Lung (tissue), 12 donors: ENCODE results near the gene ZFAND3. TPM values are rescaled to one million over a fixed set of nuclear protein-coding genes. Genes with fewer than 3 reads are reported as not detected.

ENCODE experiments used
- ATAC-seq: fragments of 200-7000 bp; cut with Tn5 transposase; one replicate; pipeline ENCODE4 v1.9.1; 2020; ENCODE audit warnings: moderate number of reproducible peaks; ENCODE audit not compliant: insufficient read depth, low FRiP score
- DNase-seq, 3 donors: peaks; one replicate each; pipeline ENCODE4 v3.0.0-alpha.2; 2013 to 2017
- H3K27ac ChIP-seq, 2 donors: one replicate each; pipeline ENCODE4 v1.5.1; 2013; ENCODE audit warnings: mild to moderate bottlenecking in 2 of 2, moderate library complexity in 2 of 2, control low read depth in 1 of 2, inconsistent platforms in 1 of 2, low read depth in 1 of 2, low read length in 1 of 2
- H3K27me3 ChIP-seq, 3 donors: one replicate each; pipeline ENCODE4 v1.5.1; 2013; ENCODE audit warnings: low read length in 2 of 3; ENCODE audit not compliant: control insufficient read depth in 3 of 3, insufficient read depth in 3 of 3
- H3K36me3 ChIP-seq, 4 donors: one replicate each; pipeline ENCODE4 v1.5.1; 2013; ENCODE audit warnings: low read length in 4 of 4, mild to moderate bottlenecking in 1 of 4, moderate library complexity in 1 of 4; ENCODE audit not compliant: control insufficient read depth in 4 of 4, insufficient read depth in 4 of 4
- H3K4me1 ChIP-seq, 5 donors: one replicate each; pipeline ENCODE4 v1.5.1; 2013; ENCODE audit warnings: low read length in 5 of 5, mild to moderate bottlenecking in 2 of 5, moderate library complexity in 1 of 5; ENCODE audit not compliant: control insufficient read depth in 5 of 5, insufficient read depth in 5 of 5
- H3K4me3 ChIP-seq: one replicate; pipeline ENCODE4 v1.5.1; 2013; ENCODE audit warnings: mild to moderate bottlenecking, control low read depth, moderate library complexity
- H3K9ac ChIP-seq, 2 donors: one replicate each; pipeline ENCODE4 v1.5.1; 2013; ENCODE audit warnings: low read length in 2 of 2, control low read depth in 1 of 2; ENCODE audit not compliant: insufficient read depth in 1 of 2
- H3K9me3 ChIP-seq, 4 donors: one replicate each; pipeline ENCODE4 v1.5.1; 2013; ENCODE audit warnings: low read length in 3 of 4, mild to moderate bottlenecking in 1 of 4, moderate library complexity in 1 of 4; ENCODE audit not compliant: control insufficient read depth in 4 of 4, insufficient read depth in 3 of 4
- CTCF ChIP-seq: IDR thresholded peaks from 2 replicates; pipeline ENCODE4 v1.5.1; 2012; ENCODE audit warnings: mild to moderate bottlenecking; ENCODE audit errors: control extremely low read depth, extremely low read depth
- whole genome bisulfite sequencing, 2 donors: extraction: QIAGEN DNeasy Blood & Tissue Kit; methylation state at CpG; one replicate each; pipeline ENCODE4 v1.1.7; 2013; 5-methylcytosine and 5-hydroxymethylcytosine counted together
- polyA plus RNA-seq, 2 donors: library from polyadenylated mRNA; stranded (reverse); fragments of 200-250 nt; gene quantifications; one replicate each; pipeline ENCODE4 v1.2.1, GENCODE V29; 2013
- total RNA-seq, 2 donors: library from RNA; depleted of rRNA in 1 of 2; stranded (reverse); fragments of >200 nt in 1 of 2; gene quantifications; one replicate each; pipeline ENCODE4 v1.2.1, GENCODE V29; 2014 to 2021
- donor health status: control.
- donor health status: control.
- donor health status: Bipolar disorder and iron deficiency.
- donor health status: healthy.
- donor health status: DM: yes; HTN: yes; CAD: no.

ZFAND3 gene
- total and polyA plus RNA-seq, 4 donors, result 27.6 to 63.6 (median 51.3) TPM

GRCh38 chr6:38170666-38171355 is 351.3 kb downstream of the ZFAND3 start:
- Histone ChIP-seq H3K36me3 (peaks cover 0 to 13% (median 2%) of the 10 kb centered on the region in 4 donors), H3K27me3 (no peaks in the 10 kb centered on the region), H3K9me3 (no peaks in the 10 kb centered on the region), H3K4me3 (no peak overlapping the region), H3K27ac (no peak overlapping the region), H3K9ac (no peak overlapping the region), H3K4me1 (peaks cover 0 to 8% (median 0%) of the 10 kb centered on the region in 5 donors)
- ATAC-seq (no peak), DNase-seq (no peak)
- no peak for TF ChIP-seq CTCF
- WGBS, 2 donors, result 84 to 87% methylated on average over 14 of the region's 14 CpGs

GRCh38 chr6:38171997-38172738 is 352.6 kb downstream of the ZFAND3 start:
- no peak for TF ChIP-seq CTCF
- no peak overlapping the region for H3K27ac ChIP-seq
- H3K4me1 ChIP-seq, result peaks cover 0 to 8% (median 0%) of the 10 kb centered on the region in 5 donors
- no peaks in the 10 kb centered on the region for H3K9me3 ChIP-seq
- H3K36me3 ChIP-seq, result peaks cover 0 to 14% (median 2%) of the 10 kb centered on the region in 4 donors
- ATAC-seq (no peak), DNase-seq (no peak)
- no peaks in the 10 kb centered on the region for H3K27me3 ChIP-seq
- no peak overlapping the region for H3K4me3 ChIP-seq
- 89 to 90% methylated on average over 13 of the region's 13 CpGs for WGBS, 2 donors
- H3K9ac ChIP-seq, result no peak overlapping the region

- Histone ChIP-seq H3K27ac (no peak overlapping the region), H3K9me3 (no peaks in the 10 kb centered on the region), H3K36me3 (peaks cover 0 to 14% (median 2%) of the 10 kb centered on the region in 4 donors), H3K4me3 (no peak overlapping the region), H3K9ac (no peak overlapping the region), H3K27me3 (no peaks in the 10 kb centered on the region), H3K4me1 (peaks cover 0 to 8% (median 0%) of the 10 kb centered on the region in 5 donors)
- DNase-seq (no peak), ATAC-seq (no peak)
- WGBS, 2 donors, result 83 to 88% methylated on average over 15 of the region's 15 CpGs
- TF ChIP-seq CTCF, result no peak
These were observed 353.3 kb downstream of the ZFAND3 start for GRCh38 chr6:38172739-38173410.
